GM23338 (cell line): Measurements from ENCODE around the gene PHYHIPL. TPM values are rescaled to one million over a fixed set of nuclear protein-coding genes. Genes with fewer than 3 reads are reported as not detected.

Experiments used
- ATAC-seq: fragments of 200-7000 bp; cut with Tn5 transposase; 3 replicates; pipeline ENCODE4 v1.9.1; 2020
- DNase-seq: peaks from one replicate; pipeline ENCODE4 v3.0.0-alpha.2; 2015; ENCODE audit warnings: low spot score
- H2AFZ ChIP-seq: fragments of 200-600 bp; sonication (generic); 2 replicates; pipeline ENCODE4 v1.8.0; 2016; ENCODE audit warnings: antibody characterized with exemption, mild to moderate bottlenecking, moderate library complexity
- H3F3A ChIP-seq: fragments of 200-600 bp; sonication (generic); replicated peaks from 2 replicates; pipeline ENCODE4 v1.8.0; 2017; ENCODE audit warnings: antibody characterized with exemption, mixed run types, low read depth
- H3K27ac ChIP-seq: fragments of 200-600 bp; sonication (generic); 2 replicates; pipeline ENCODE4 v1.6.1; 2016; ENCODE audit warnings: low read depth
- H3K27me3 ChIP-seq: fragments of 200-600 bp; sonication (generic); 2 replicates; pipeline ENCODE4 v1.8.0; 2016; ENCODE audit warnings: mild to moderate bottlenecking, mixed run types, moderate library complexity; ENCODE audit not compliant: insufficient read depth
- H3K36me3 ChIP-seq: fragments of 200-600 bp; sonication (generic); 2 replicates; pipeline ENCODE4 v1.8.0; 2016; ENCODE audit warnings: mild to moderate bottlenecking; ENCODE audit not compliant: insufficient read depth
- H3K4me1 ChIP-seq: fragments of 200-600 bp; sonication (generic); 2 replicates; pipeline ENCODE4 v1.8.0; 2016; ENCODE audit warnings: mild to moderate bottlenecking, moderate library complexity; ENCODE audit not compliant: insufficient read depth
- H3K4me2 ChIP-seq: fragments of 200-600 bp; sonication (generic); 2 replicates; pipeline ENCODE4 v1.7.1; 2017; ENCODE audit warnings: mixed run types
- H3K4me3 ChIP-seq: fragments of 200-600 bp; sonication (generic); 2 replicates; pipeline ENCODE4 v1.6.1; 2016; ENCODE audit warnings: mixed run types
- H3K79me2 ChIP-seq: fragments of 200-600 bp; sonication (generic); replicated peaks from 2 replicates; pipeline ENCODE4 v1.8.0; 2017; ENCODE audit warnings: mild to moderate bottlenecking; ENCODE audit not compliant: insufficient read depth
- H3K9me2 ChIP-seq: fragments of 200-600 bp; sonication (generic); 2 replicates; pipeline ENCODE4 v1.8.0; 2017; ENCODE audit not compliant: insufficient read depth
- H4K20me1 ChIP-seq: fragments of 200-600 bp; sonication (generic); replicated peaks from 2 replicates; pipeline ENCODE4 v1.8.0; 2017; ENCODE audit warnings: mild to moderate bottlenecking; ENCODE audit not compliant: insufficient read depth
- H3K27ac Mint-ChIP-seq: 2 replicates; pipeline ENCODE4 v1.8.0; 2020; ENCODE audit warnings: inconsistent platforms, mild to moderate bottlenecking, moderate library complexity, mixed read lengths
- H3K27me3 Mint-ChIP-seq: 3 replicates; pipeline ENCODE4 v1.8.0; 2022; ENCODE audit warnings: low read depth, mild to moderate bottlenecking, moderate library complexity, mixed read lengths, inconsistent platforms; ENCODE audit not compliant: insufficient read depth, poor library complexity
- H3K36me3 Mint-ChIP-seq: 3 replicates; pipeline ENCODE4 v1.8.0; 2021; ENCODE audit warnings: low read depth, mild to moderate bottlenecking, inconsistent platforms, moderate library complexity, mixed read lengths
- H3K4me1 Mint-ChIP-seq: 3 replicates; pipeline ENCODE4 v1.8.0; 2020; ENCODE audit warnings: mild to moderate bottlenecking, inconsistent platforms, mixed read lengths
- H3K4me3 Mint-ChIP-seq: 3 replicates; pipeline ENCODE4 v1.8.0; 2021; ENCODE audit warnings: moderate library complexity, mild to moderate bottlenecking, inconsistent platforms, mixed read lengths
- H3K9me3 Mint-ChIP-seq: 3 replicates; pipeline ENCODE4 v1.8.0; 2020; ENCODE audit warnings: moderate library complexity, mild to moderate bottlenecking, inconsistent platforms, mixed read lengths
- NANOG ChIP-seq: IDR thresholded peaks from 2 replicates; pipeline ENCODE4 v1.6.1; 2016; ENCODE audit warnings: antibody characterized with exemption, borderline replicate concordance
- POLR2AphosphoS5 ChIP-seq: IDR thresholded peaks from 2 replicates; pipeline ENCODE4 v1.6.1; 2016; ENCODE audit warnings: antibody characterized with exemption, low read depth
- REST ChIP-seq: IDR thresholded peaks from one replicate; pipeline ENCODE4 v1.6.1; 2018; ENCODE audit warnings: antibody characterized with exemption; ENCODE audit not compliant: unreplicated experiment
- ZNF114 ChIP-seq: fragments of 250-450 bp; sonication (Bioruptor Pico); IDR thresholded peaks from 2 replicates; pipeline ENCODE4 v1.5.0; 2020; ENCODE audit warnings: mild to moderate bottlenecking, moderate library complexity
- ZNF331 ChIP-seq: fragments of 250-450 bp; sonication (Bioruptor Pico); IDR thresholded peaks from 2 replicates; pipeline ENCODE4 v1.5.0; 2020; ENCODE audit warnings: low read depth, mild to moderate bottlenecking, moderate library complexity
- polyA plus RNA-seq: library from polyadenylated mRNA; unstranded; fragments of >200 nt; fragmentation: Nextera tagmentation; extraction: Ambion mirVana; gene quantifications from 2 replicates; pipeline ENCODE4 v1.2.1, GENCODE V29; 2016
- total RNA-seq: library from RNA; depleted of rRNA; stranded (reverse); fragments of >200 nt; shearing (Covaris generic); gene quantifications from 2 replicates; pipeline ENCODE4 v1.2.3, GENCODE V29; 2014

The PHYHIPL gene
- total and polyA plus RNA-seq, 2 experiments from 2014 or later, result 0.24 to 0.27 TPM

GRCh38 chr10:59148701-59149100 is 27.7 kb upstream of the PHYHIPL start:
- Histone ChIP-seq H3K79me2 (no peaks in the 10 kb centered on the region), H3K4me3 (no peak overlapping the region), H2AFZ (no peak overlapping the region), H3K9me2 (no peaks in the 10 kb centered on the region), H3F3A (no peaks in the 10 kb centered on the region), H3K36me3 (no peaks in the 10 kb centered on the region), H3K4me1 (no peaks in the 10 kb centered on the region), H3K27me3 (no peaks in the 10 kb centered on the region), H3K27ac (no peak overlapping the region), H4K20me1 (no peaks in the 10 kb centered on the region), H3K4me2 (no peak overlapping the region)
- H3K9me3 Mint-ChIP-seq, result no peaks in the 10 kb centered on the region
- no peak for TF ChIP-seq REST
- no peak for TF ChIP-seq POLR2AphosphoS5
- H3K36me3 Mint-ChIP-seq, result no peaks in the 10 kb centered on the region
- no peaks in the 10 kb centered on the region for H3K4me1 Mint-ChIP-seq
- H3K27ac Mint-ChIP-seq, result no peak overlapping the region
- H3K27me3 Mint-ChIP-seq, result no peaks in the 10 kb centered on the region
- ATAC-seq (no peak), DNase-seq (no peak)
- H3K4me3 Mint-ChIP-seq, result no peak overlapping the region

GRCh38 chr10:59155556-59155955 is 20.9 kb upstream of the PHYHIPL start:
- H3K4me3 Mint-ChIP-seq, result no peak overlapping the region
- H3K36me3 ChIP-seq, result no peaks in the 10 kb centered on the region
- no peaks in the 10 kb centered on the region for H3K4me1 ChIP-seq
- DNase-seq, result no peak
- ATAC-seq, result no peak
- H3K27me3 Mint-ChIP-seq, result no peaks in the 10 kb centered on the region
- H3K27me3 ChIP-seq, result no peaks in the 10 kb centered on the region
- no peaks in the 10 kb centered on the region for H3K79me2 ChIP-seq
- H3F3A ChIP-seq, result no peaks in the 10 kb centered on the region
- H3K36me3 Mint-ChIP-seq, result no peaks in the 10 kb centered on the region
- TF ChIP-seq NANOG (no peak), ZNF114 (CRISPR knock-in tag) (no peak), ZNF331 (CRISPR knock-in tag) (no peak), REST (no peak)
- no peak overlapping the region for H3K27ac ChIP-seq
- H3K27ac Mint-ChIP-seq, result no peak overlapping the region
- H2AFZ ChIP-seq, result no peak overlapping the region
- H3K4me1 Mint-ChIP-seq, result no peaks in the 10 kb centered on the region
- no peak overlapping the region for H3K4me3 ChIP-seq
- no peak overlapping the region for H3K4me2 ChIP-seq
- no peaks in the 10 kb centered on the region for H4K20me1 ChIP-seq
- H3K9me3 Mint-ChIP-seq, result no peaks in the 10 kb centered on the region
- H3K9me2 ChIP-seq, result no peaks in the 10 kb centered on the region
